PC-3 (cell line): ENCODE data around the gene TAC4.

Experiments
- EZH2 ChIP-seq: fragments of 300-600 bp; sonication (generic); IDR thresholded peaks from one replicate; pipeline ENCODE4 v1.6.1; 2017; ENCODE audit warnings: antibody characterized with exemption, mild to moderate bottlenecking, low read length; ENCODE audit not compliant: unreplicated experiment
- TF ChIP-seq, protein P1 (sequence below): fragments of 300-600 bp; sonication (generic); conservative IDR thresholded peaks from 2 replicates; pipeline ENCODE4 v1.5.1; 2017; ENCODE audit warnings: antibody characterized with exemption, low read depth, mild to moderate bottlenecking, low read length

- TF ChIP-seq, protein P1, sequence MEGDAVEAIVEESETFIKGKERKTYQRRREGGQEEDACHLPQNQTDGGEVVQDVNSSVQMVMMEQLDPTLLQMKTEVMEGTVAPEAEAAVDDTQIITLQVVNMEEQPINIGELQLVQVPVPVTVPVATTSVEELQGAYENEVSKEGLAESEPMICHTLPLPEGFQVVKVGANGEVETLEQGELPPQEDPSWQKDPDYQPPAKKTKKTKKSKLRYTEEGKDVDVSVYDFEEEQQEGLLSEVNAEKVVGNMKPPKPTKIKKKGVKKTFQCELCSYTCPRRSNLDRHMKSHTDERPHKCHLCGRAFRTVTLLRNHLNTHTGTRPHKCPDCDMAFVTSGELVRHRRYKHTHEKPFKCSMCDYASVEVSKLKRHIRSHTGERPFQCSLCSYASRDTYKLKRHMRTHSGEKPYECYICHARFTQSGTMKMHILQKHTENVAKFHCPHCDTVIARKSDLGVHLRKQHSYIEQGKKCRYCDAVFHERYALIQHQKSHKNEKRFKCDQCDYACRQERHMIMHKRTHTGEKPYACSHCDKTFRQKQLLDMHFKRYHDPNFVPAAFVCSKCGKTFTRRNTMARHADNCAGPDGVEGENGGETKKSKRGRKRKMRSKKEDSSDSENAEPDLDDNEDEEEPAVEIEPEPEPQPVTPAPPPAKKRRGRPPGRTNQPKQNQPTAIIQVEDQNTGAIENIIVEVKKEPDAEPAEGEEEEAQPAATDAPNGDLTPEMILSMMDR: peak; percentile 73
- no peak for TF ChIP-seq EZH2
Observed at GRCh38 chr17:49843774-49844350, 4.0 kb downstream of the TAC4 start.
